Left ventricle myocardium inferior (tissue), 1 donor: ENCODE measurements around the gene PDE4B. TPM values are rescaled to one million over a fixed set of nuclear protein-coding genes. Genes with fewer than 3 reads are reported as not detected.
"Not testable (repeated sequence)": the region's sequence is repeated elsewhere in the genome, so short reads cannot be mapped to it uniquely, and the experiment has no call there.

Experiments
- DNase-seq: peaks from one replicate; pipeline ENCODE4 v3.0.0-alpha.2; 2020
- H3K27ac ChIP-seq: fragments of 200-600 bp; replicated peaks from 2 replicates; pipeline ENCODE4 v1.8.0; 2021
- H3K27me3 ChIP-seq: fragments of 200-600 bp; 2 replicates; pipeline ENCODE4 v1.8.0; 2021; ENCODE audit warnings: low read depth
- H3K36me3 ChIP-seq: fragments of 200-600 bp; 2 replicates; pipeline ENCODE4 v1.8.0; 2021
- H3K4me1 ChIP-seq: fragments of 200-600 bp; 2 replicates; pipeline ENCODE4 v1.8.0; 2021
- H3K4me3 ChIP-seq: fragments of 200-600 bp; 2 replicates; pipeline ENCODE4 v1.8.0; 2021; ENCODE audit warnings: mild to moderate bottlenecking, moderate library complexity
- H3K9me3 ChIP-seq: fragments of 200-600 bp; replicated peaks from 2 replicates; pipeline ENCODE4 v1.8.0; 2021
- CTCF ChIP-seq: fragments of 200-600 bp; IDR thresholded peaks from 2 replicates; pipeline ENCODE4 v1.8.0; 2021; ENCODE audit warnings: antibody characterized with exemption, mild to moderate bottlenecking, borderline replicate concordance
- intact Hi-C: fragments of 100-400 bp; cut with micrococcal nuclease; formaldehyde crosslinking; loops from one replicate; pipeline ENCODE4 v1.11.0; 2022
- total RNA-seq: library from RNA; stranded (reverse); fragmentation: NEBNext Ultra II Directional; extraction: Animal tissue kit (Norgen Biotek cat#: 25700); gene quantifications from one replicate; pipeline ENCODE4 v1.2.1, GENCODE V29; 2021
- donor health status: DM: no; HTN: yes; CAD: no; lungs with severe emphysema.

Gene PDE4B
- total RNA-seq, 1 donor from 2014 or later = 3.5 TPM

- H3K9me3 ChIP-seq = no peaks in the 10 kb centered on the region
- no peaks in the 10 kb centered on the region for H3K4me1 ChIP-seq
- H3K4me3 ChIP-seq = no peak overlapping the region
- no peak for TF ChIP-seq CTCF
- intact Hi-C loops = no loop called here
- DNase-seq = no peak
- H3K36me3 ChIP-seq = no peaks in the 10 kb centered on the region
- no peak overlapping the region for H3K27ac ChIP-seq
- peaks cover 4% of the 10 kb centered on the region for H3K27me3 ChIP-seq
Observed at GRCh38 chr1:66044912-66045311, 252.2 kb downstream of the PDE4B start.

- no peak overlapping the region for H3K27ac ChIP-seq
- no peak overlapping the region for H3K4me3 ChIP-seq
- H3K4me1 ChIP-seq = no peaks in the 10 kb centered on the region
- H3K9me3 ChIP-seq = no peaks in the 10 kb centered on the region
- DNase-seq = no peak
- H3K27me3 ChIP-seq = peaks cover 4% of the 10 kb centered on the region
- intact Hi-C loops = no loop called here
- no peaks in the 10 kb centered on the region for H3K36me3 ChIP-seq
- TF ChIP-seq CTCF = no peak
Observed at GRCh38 chr1:66046415-66046814, 253.7 kb downstream of the PDE4B start.

GRCh38 chr1:66048011-66048410 is 255.3 kb downstream of the PDE4B start:
- intact Hi-C loops = no loop called here
- no peak for TF ChIP-seq CTCF

GRCh38 chr1:66050123-66050522 is 257.4 kb downstream of the PDE4B start:
- no peaks in the 10 kb centered on the region for H3K4me1 ChIP-seq
- intact Hi-C loops = no loop called here
- no peaks in the 10 kb centered on the region for H3K9me3 ChIP-seq
- no peak overlapping the region for H3K4me3 ChIP-seq
- no peak overlapping the region for H3K27ac ChIP-seq
- no peak for DNase-seq
- no peaks in the 10 kb centered on the region for H3K36me3 ChIP-seq
- H3K27me3 ChIP-seq = peaks cover 13% of the 10 kb centered on the region
- no peak for TF ChIP-seq CTCF

More at GRCh38 chr1:66048011-66048410, 255.3 kb downstream of the PDE4B start:
- Histone ChIP-seq H3K27me3 (peaks cover 4% of the 10 kb centered on the region), H3K27ac (no peak overlapping the region), H3K9me3 (no peaks in the 10 kb centered on the region), H3K4me3 (no peak overlapping the region), H3K36me3 (no peaks in the 10 kb centered on the region), H3K4me1 (no peaks in the 10 kb centered on the region)
- DNase-seq = no peak

- Histone ChIP-seq H3K4me1 (no peaks in the 10 kb centered on the region), H3K36me3 (no peaks in the 10 kb centered on the region), H3K27me3 (peaks cover 12% of the 10 kb centered on the region), H3K27ac (no peak overlapping the region), H3K4me3 (no peak overlapping the region), H3K9me3 (no peaks in the 10 kb centered on the region)
- DNase-seq = no peak
- no peak for TF ChIP-seq CTCF
- intact Hi-C loops = no loop called here
Observed at GRCh38 chr1:66050633-66051032, 257.9 kb downstream of the PDE4B start.

GRCh38 chr1:66055092-66055491 is 262.4 kb downstream of the PDE4B start:
- Histone ChIP-seq H3K9me3 (no peaks in the 10 kb centered on the region), H3K4me3 (no peak overlapping the region), H3K27ac (no peak overlapping the region), H3K27me3 (peaks cover 9% of the 10 kb centered on the region), H3K36me3 (no peaks in the 10 kb centered on the region), H3K4me1 (no peaks in the 10 kb centered on the region)
- intact Hi-C loops = no loop called here
- no peak for TF ChIP-seq CTCF
- DNase-seq = no peak

GRCh38 chr1:66057448-66057847 is 264.8 kb downstream of the PDE4B start:
- H3K36me3 ChIP-seq, H3K4me3 ChIP-seq, intact Hi-C loops, H3K4me1 ChIP-seq, DNase-seq, H3K27me3 ChIP-seq, H3K9me3 ChIP-seq, H3K27ac ChIP-seq: not testable (repeated sequence)
